ENCODE results near the gene CENPP. TPM values are rescaled to one million over a fixed set of nuclear protein-coding genes. Genes with fewer than 3 reads are reported as not detected.

The CENPP gene
- total RNA-seq, 4 donors from 2014 or later, result 2.9 to 8.3 (median 4.9) TPM

DNA sequence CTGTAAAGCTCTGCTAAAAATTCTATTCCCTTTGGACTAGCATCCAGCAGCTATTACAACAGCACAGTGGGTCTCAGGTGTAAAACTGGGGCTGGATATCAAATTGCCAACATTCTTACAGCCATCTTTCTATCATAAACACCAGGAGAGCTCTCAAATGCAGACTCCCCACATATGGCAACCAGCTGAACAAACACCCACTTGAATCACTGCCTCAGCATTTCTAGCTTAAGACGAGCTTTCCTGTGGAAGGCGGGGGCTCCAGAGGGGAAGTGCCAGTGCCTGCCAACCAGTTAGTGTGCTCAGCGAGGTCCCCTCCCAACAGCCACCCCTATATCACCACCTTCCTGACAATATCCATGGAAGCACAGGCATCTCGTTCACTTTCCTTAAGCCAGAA lies 282.0 kb downstream of the CENPP start:
- peaks cover 0 to 15% of the 10 kb centered on the region in 2 donors for H3K36me3 ChIP-seq
- TF ChIP-seq EP300 (IDR thresholded peaks at IDR 0.05), result no peak
- no peak for TF ChIP-seq POLR2A (IDR thresholded peaks at IDR 0.05)
- no peak for TF ChIP-seq POLR2AphosphoS5 (IDR thresholded peaks at IDR 0.05)
- TF ChIP-seq, protein P1, sequence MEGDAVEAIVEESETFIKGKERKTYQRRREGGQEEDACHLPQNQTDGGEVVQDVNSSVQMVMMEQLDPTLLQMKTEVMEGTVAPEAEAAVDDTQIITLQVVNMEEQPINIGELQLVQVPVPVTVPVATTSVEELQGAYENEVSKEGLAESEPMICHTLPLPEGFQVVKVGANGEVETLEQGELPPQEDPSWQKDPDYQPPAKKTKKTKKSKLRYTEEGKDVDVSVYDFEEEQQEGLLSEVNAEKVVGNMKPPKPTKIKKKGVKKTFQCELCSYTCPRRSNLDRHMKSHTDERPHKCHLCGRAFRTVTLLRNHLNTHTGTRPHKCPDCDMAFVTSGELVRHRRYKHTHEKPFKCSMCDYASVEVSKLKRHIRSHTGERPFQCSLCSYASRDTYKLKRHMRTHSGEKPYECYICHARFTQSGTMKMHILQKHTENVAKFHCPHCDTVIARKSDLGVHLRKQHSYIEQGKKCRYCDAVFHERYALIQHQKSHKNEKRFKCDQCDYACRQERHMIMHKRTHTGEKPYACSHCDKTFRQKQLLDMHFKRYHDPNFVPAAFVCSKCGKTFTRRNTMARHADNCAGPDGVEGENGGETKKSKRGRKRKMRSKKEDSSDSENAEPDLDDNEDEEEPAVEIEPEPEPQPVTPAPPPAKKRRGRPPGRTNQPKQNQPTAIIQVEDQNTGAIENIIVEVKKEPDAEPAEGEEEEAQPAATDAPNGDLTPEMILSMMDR (IDR thresholded peaks at IDR 0.05), result no peak
- WGBS, 2 donors (ENCODE audit: low coverage in 1 of 2), result 33 to 41% methylated on average over 2 to 3 of the region's 4 CpGs
- no peak for ATAC-seq
- H3K27me3 ChIP-seq, result no peaks in the 10 kb centered on the region
- peak overlapping the region in 3 of 4 donors; percentile 75 to 91 (median 89) for H3K27ac ChIP-seq
- no peaks in the 10 kb centered on the region for H3K9me3 ChIP-seq
- no peak overlapping the region for H3K4me3 ChIP-seq
- H3K4me1 ChIP-seq, result peaks cover 6 to 66% (median 20%) of the 10 kb centered on the region in 3 donors

DNA sequence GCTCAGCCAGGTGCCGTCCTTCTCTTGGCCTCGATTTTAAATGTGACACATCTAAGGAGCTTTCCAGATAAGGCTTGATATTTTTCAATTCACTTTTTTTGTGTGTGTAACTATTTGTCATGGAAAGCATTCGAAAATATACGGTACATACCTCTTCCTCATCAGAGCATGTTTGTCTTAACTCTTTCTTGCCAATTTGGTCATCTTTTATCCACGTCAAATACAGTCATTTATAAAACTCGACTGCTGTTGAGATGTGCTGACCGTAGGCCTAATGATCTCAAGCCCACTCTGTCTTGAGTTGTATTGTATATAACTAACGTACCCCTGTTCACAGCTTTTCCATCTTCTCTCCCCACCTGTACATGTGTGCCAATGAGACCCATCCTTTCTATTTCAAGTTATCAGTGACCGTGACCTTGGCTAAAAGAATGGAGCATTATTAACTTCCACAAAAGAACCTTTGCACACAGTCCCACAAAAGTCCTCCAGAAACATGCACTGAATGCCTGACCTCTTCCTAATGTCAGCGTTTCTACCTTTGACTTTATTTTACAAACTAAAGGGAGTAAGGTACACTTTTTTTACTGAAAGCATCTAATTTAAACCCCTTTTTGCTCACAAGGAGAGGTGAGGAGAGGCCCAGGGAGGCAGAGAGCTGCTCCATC lies 282.6 kb downstream of the CENPP start:
- Histone ChIP-seq H3K4me1 (peaks cover 6 to 72% (median 20%) of the 10 kb centered on the region in 3 donors), H3K27me3 (no peaks in the 10 kb centered on the region), H3K27ac (peak overlapping the region; percentile 61 to 91 (median 82)), H3K36me3 (peaks cover 0 to 18% of the 10 kb centered on the region in 2 donors), H3K9me3 (no peaks in the 10 kb centered on the region), H3K4me3 (no peak overlapping the region)
- TF ChIP-seq, protein P1 (IDR thresholded peaks at IDR 0.05), result no peak
- TF ChIP-seq EP300 (IDR thresholded peaks at IDR 0.05) (no peak), POLR2AphosphoS5 (IDR thresholded peaks at IDR 0.05) (no peak), POLR2A (IDR thresholded peaks at IDR 0.05) (no peak)
- 41 to 52% methylated on average over 10 of the region's 10 CpGs for whole genome bisulfite sequencing, 2 donors (ENCODE audit: low coverage in 1 of 2)
- no peak for ATAC-seq

DNA sequence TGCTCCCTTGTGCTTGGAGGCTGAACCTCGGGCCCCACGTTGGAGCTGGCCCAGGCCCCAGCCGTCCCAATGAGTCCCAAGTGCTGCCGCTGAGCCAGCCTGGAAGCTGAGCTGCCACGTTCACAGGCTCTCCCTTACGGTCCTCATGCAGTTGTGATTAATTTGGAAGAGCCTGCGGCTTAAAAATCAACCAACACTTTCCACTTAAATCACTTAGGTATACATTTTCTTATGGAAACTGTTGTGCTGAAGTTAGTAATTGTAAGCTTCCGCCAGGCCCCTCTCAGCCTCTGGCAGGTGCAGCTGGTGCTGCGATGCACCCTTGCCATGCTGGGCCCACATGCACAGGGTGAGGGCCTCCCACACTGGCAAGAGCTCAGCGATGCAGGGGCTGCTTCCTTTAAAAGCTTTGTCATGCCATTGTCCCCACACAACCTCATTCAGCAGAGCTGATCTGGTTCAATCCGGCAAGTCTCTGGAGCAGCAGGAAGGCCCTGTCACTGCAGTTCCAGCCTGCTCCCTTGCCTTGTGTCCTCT lies 283.2 kb downstream of the CENPP start:
- H3K27me3 ChIP-seq, result no peaks in the 10 kb centered on the region
- TF ChIP-seq POLR2A (IDR thresholded peaks at IDR 0.05) (no peak), POLR2AphosphoS5 (IDR thresholded peaks at IDR 0.05) (no peak), EP300 (IDR thresholded peaks at IDR 0.05) (no peak)
- TF ChIP-seq, protein P1 (IDR thresholded peaks at IDR 0.05), result no peak
- peak overlapping the region; percentile 61 to 91 (median 82) for H3K27ac ChIP-seq
- ATAC-seq, result peak; percentile 48
- H3K4me3 ChIP-seq, result no peak overlapping the region
- no peaks in the 10 kb centered on the region for H3K9me3 ChIP-seq
- WGBS, 2 donors (ENCODE audit: low coverage in 1 of 2), result 0 to 12% methylated on average over 1 to 7 of the region's 11 CpGs
- H3K36me3 ChIP-seq, result peaks cover 0 to 24% of the 10 kb centered on the region in 2 donors
- H3K4me1 ChIP-seq, result peaks cover 6 to 78% (median 20%) of the 10 kb centered on the region in 3 donors

DNA sequence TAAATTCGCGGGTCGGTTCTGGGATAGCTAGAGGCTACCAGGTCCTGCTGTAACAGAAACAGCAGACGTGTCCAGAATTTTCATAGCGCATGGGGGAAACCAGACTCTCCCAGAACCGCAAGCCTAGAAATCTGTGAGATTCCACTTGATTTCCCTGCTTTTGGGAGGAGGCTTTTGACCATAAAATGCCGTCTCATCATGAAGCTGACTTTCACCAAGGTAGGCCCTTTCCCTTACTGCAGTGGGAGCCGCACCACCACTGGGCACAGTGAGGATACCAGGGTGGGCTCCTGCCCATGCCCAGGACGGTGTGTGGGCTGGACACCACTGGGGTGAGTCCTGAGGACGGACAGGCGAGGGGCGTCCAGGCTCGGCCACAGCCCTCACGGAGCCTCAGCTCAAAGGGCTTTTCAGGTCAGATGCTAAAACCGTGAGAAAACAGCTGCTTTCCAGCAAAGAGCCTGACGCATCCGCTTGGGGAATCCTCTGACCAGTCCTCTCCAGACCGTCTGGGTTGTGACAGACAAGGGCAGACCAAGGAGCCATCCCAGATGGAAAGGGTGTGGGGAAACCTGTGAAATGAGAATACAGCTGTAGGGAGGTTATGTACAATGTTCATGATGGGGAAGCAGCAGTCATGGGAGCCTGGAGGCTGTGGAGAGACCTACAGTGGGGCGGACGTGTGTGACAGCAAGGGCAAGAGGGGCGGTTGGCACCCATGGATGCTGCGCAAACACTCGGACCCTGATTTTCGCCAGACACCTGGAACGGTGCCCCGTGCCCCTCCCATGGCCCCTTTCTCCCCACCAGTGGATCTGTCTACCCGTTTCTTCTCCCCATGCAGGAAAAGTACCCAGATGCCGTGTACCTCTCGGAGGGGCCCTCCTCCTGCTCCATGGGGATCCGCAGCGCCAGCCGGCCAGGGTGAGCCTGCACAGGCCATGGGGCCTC lies 285.0 kb downstream of the CENPP start:
- H3K27ac ChIP-seq, result peak overlapping the region in 3 of 4 donors; percentile 35 to 91 (median 89)

More for the DNA sequence above, 285.0 kb downstream of the CENPP start:
- peak; percentile 39 for ATAC-seq
- Histone ChIP-seq H3K4me1 (peaks cover 8 to 95% (median 29%) of the 10 kb centered on the region in 3 donors), H3K9me3 (no peaks in the 10 kb centered on the region), H3K36me3 (peaks cover 0 to 35% of the 10 kb centered on the region in 2 donors), H3K27me3 (no peaks in the 10 kb centered on the region), H3K4me3 (no peak overlapping the region)
- WGBS, 2 donors (ENCODE audit: low coverage in 1 of 2), result 63 to 74% methylated on average over 5 to 8 of the region's 32 CpGs
- TF ChIP-seq POLR2AphosphoS5 (IDR thresholded peaks at IDR 0.05) (peak; percentile 38), POLR2A (IDR thresholded peaks at IDR 0.05) (no peak)

Measured in gastroesophageal sphincter (tissue), 4 donors.